ENCODE measurements around the gene ST3GAL2.

The ST3GAL2 gene, protein sequence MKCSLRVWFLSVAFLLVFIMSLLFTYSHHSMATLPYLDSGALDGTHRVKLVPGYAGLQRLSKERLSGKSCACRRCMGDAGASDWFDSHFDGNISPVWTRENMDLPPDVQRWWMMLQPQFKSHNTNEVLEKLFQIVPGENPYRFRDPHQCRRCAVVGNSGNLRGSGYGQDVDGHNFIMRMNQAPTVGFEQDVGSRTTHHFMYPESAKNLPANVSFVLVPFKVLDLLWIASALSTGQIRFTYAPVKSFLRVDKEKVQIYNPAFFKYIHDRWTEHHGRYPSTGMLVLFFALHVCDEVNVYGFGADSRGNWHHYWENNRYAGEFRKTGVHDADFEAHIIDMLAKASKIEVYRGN

DNA sequence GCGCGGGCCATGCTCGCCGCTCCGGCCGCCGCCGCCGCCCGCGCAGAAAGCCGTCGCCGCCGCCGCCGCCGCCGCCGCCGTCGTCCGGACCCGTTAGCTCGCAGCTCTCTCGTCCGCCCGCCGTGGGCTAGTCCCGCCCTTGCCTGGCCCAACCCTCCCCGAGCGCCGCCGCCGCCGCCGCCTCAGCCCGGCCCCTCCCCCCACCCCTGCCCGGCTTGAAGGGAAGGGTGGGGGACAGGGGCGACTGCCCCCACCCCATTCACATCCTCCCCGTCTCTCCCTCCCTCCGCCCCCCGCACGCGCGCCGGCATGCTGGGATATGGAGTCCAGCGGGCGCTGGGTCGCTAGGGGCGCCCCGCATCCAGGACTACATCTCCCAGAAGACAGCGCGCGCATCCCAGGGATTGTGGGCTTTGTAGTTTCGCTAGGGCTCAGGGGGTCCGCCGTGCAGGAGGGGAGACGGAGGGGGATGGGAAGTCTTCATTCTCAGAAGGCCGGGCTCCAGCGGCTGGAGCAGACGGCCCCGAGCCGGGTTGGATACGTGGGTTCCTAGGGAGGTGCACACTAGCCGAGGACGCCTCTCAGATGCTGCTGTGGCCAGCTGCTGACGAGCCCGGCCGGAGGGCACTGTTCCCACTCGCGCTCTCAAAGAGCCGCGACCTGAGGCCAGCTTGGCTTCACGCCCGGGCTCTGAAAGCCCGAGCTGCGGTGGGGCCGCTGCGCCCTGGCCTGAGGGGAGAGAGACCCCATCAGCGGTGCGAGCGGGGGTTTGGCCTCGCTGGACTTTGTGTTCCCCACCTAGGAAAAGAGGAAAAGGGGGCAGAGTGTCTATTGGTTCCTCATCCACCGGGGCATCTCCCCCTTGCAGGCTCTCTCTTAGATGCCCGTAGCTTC lies at the start of gene ST3GAL2:
Gene ST3GAL2, minus strand, starts transcription at position 132 of the 894 bp plus-strand sequence. CDS start 40,570 bp downstream, outside the sequence.
- DNase-seq: peak; percentile 94

- no peak for DNase-seq
These were observed 46.0 kb upstream of the ST3GAL2 start for GRCh38 chr16:70484867-70485266.

GRCh38 chr16:70483426-70483825 lies 44.5 kb upstream of the ST3GAL2 start:
- DNase-seq: no peak

DNA sequence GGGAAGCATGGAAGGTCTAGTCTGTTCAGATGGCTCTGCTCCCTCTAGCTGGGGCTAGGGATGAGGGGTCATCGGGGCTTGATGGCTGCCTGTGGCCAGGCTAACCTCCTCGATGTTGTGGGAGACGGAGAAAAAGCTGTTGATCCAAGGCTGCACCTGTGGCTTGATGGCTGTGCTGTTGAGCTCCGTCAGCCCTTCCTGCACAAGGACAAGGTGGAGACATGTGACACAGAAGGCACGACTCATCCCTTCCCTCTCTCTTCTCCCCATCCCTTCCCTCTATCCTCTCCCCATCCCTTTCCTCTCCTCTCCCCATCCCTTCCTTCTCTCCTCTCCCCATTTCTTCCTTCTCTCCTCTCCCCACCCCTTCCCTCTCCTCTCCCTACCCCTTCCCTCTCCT lies 43.7 kb upstream of the ST3GAL2 start:
- DNase-seq: no peak

DNA sequence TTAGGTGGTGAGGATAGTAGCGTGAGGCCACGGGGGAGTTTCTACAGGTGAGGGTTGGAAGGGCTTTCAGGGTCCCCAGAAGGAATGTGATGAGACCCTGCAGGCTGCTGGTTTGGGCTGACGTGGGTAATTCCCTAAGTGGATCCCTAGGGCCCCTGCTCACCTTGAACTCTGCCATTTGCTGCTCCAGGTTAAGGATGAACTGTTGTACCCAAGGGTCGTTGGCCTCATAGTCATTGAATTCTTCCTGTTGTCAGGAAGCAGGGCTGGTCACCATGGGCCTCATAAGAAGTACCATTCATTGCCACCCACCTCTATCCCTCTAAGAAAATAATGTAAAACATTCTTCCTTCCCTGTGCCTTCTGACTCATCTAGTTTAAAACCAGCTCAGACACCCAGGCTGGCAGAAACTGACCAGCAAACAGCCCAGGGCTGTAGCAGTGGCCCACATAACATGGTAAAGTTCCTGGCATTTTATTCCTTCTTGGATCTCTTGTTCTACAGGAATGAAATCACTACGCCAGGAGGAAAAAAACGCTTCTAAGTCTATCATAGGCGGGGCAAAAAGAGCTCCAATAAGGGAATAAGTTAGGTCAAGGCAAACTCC lies 43.1 kb upstream of the ST3GAL2 start:
- no peak for DNase-seq

GRCh38 chr16:70480127-70481105 lies 41.5 kb upstream of the ST3GAL2 start:
- no peak for DNase-seq

GRCh38 chr16:70478912-70479341 lies 40.0 kb upstream of the ST3GAL2 start:
- DNase-seq: no peak

DNA sequence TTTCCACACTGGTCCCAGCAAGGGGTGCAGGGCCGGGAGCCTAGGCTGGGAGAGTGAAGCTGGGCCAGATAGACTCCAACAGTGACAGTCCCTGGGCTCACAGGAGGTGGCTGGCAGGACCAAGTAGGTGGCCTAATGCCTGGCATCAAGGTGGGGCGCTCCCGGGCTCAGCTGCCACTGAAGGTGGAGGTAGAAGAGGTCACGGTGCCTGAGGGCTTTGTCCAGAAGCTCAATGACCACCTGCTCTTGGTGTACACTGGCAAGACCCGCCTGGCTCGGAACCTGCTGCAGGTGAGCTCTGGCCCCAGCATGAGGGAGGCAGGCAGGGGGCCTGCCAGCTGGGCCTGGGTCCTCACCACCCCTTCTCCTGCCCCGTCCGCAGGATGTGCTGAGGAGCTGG lies 39.3 kb upstream of the ST3GAL2 start:
- no peak for DNase-seq

- no peak for DNase-seq
These were observed 37.5 kb upstream of the ST3GAL2 start for GRCh38 chr16:70476272-70477020.

DNA sequence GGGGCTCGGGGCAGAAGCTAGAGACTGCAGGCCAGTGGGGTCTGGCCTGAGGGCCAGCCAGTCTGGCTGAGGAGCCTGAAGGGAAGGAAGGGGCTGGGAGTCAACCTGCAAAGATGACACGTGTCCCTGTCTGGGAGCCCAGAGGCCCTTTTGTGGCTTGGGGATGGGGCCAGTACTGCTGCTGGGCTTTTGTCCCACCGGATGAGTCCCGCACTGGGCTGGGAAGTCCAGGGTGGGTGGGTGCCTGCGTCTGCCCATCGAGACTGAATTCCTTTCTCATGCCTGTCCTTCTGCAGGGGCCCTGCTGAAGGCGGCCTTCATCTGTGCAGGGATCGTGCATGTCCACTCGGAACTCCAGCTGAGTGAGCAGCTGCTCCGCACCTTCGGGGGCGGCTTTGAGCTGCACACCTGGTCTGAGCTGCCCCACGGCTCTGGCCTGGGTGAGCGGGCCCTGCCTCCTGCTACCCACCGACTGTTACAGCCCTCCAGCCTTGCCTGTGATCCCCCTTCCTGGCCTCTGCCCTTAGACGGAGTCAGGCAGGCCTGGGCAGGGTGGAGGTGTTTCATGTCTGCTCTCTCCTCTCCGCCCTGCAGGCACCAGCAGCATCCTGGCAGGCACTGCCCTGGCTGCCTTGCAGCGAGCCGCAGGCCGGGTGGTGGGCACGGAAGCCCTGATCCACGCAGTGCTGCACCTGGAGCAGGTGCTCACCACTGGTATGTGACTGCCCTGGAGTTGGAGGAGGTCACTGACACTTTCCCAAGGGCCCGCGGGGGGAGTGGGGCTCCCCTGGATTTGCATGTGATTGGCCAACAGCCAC lies 36.4 kb upstream of the ST3GAL2 start:
- no peak for DNase-seq

GRCh38 chr16:70474320-70475053 lies 35.6 kb upstream of the ST3GAL2 start:
- DNase-seq: no peak

- DNase-seq: no peak
These were observed 34.8 kb upstream of the ST3GAL2 start for GRCh38 chr16:70473446-70474319.

DNA sequence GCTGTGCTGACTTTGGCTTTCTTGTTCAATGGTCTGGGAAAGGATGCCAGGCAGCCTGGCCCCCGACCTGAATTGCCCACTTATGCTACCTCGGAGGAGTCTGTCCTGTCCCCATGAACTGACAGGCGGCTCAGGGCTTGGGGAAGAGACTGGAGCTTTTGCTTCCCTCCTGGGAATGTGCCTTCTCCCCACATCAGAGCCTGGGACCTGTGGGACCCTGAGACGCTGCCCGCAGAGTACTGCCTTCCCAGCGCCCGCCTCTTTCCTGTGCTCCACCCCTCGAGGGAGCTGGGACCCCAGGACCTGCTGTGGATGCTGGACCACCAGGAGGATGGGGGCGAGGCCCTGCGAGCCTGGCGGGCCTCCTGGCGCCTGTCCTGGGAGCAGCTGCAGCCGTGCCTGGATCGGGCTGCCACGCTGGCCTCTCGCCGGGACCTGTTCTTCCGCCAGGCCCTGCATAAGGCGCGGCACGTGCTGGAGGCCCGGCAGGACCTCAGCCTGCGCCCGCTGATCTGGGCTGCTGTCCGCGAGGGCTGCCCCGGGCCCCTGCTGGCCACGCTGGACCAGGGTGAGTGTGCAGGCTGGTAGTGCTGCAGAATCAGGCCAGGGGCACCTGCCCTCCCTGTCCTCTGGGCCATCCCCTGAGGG lies 34.0 kb upstream of the ST3GAL2 start:
- DNase-seq: no peak

GRCh38 chr16:70470927-70471341 lies 32.0 kb upstream of the ST3GAL2 start:
- DNase-seq: no peak

DNA sequence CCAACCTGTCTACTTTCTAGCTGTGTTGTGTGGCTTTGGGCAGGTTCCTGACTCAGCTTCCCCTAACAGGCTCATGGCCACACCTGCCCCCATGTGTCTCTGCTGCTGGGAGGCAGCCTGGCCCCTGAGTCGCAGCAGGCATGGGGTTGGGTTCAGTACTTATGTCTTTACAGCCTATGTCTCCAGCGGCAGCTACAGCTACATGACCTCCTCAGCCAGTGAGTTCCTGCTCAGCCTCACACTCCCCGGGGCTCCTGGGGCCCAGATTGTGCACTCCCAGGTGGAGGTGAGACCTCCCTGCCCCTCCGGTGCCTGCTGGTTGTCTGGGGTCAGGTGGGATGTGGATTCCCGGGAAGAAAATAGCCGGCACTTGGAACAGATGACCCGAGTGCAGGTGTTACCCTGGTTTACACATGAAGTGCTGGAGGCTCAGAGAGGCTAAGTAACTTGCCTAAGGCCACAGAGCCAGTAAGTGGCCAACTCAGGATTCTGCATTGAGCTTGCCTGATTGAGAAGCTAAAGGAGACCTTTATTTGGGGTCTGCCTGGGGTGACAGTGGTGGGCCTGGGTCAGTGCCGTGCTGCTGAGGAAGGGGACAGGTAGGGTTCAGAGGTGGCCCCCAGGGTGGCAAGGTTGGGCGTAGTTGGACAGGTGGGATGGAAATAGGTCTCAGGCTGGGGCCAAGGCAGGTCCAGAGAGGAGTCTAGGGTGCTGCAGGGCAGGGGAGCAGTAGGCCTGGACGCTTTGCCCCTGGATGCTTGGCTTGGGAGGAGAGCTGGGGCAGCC lies 31.4 kb upstream of the ST3GAL2 start:
- no peak for DNase-seq

GRCh38 chr16:70468776-70469525 lies 30.1 kb upstream of the ST3GAL2 start:
- no peak for DNase-seq

DNA sequence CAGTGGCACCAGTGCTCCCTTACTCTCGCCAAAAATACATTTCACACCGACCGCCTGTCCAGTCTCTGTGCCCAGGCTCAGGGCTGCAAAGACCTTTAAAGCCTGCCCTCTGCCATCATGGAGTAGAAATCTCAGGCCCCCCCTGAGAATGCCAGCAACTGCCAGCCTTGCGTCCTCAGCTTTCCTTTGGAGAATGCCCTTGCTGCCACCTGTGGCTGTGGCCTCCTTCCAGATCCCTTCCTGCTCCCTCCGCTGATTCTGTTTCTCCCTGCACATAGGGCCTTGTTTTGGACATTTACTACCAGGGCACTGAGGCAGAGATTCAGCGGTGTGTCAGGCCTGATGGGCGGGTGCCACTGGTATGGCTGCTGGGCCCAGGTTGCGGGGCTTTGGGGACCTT lies 28.7 kb upstream of the ST3GAL2 start:
- DNase-seq: no peak

All from NCI-H1436 (cell line).